WTC11 (cell line): ENCODE results near the gene ZNF81. TPM values are rescaled to one million over a fixed set of nuclear protein-coding genes. Genes with fewer than 3 reads are reported as not detected.

ENCODE experiments used
- ATAC-seq: fragments of 200-7000 bp; cut with Tn5 transposase; 2 replicates; pipeline ENCODE4 v1.10.0; 2021; ENCODE audit warnings: mild to moderate bottlenecking, moderate library complexity
- CTCF ChIA-PET: fragments of 300-600 bp; sonication (Branson Sonifier 250); formaldehyde crosslinking; loops from one replicate; lab custom pipeline; 2021; ENCODE audit warnings: antibody characterized with exemption; lab: Charles Lee
- POLR2A ChIA-PET: fragments of 350-600 bp; sonication (Branson Sonifier 250); formaldehyde crosslinking; loops from one replicate; lab custom pipeline; 2021; ENCODE audit warnings: antibody characterized with exemption; lab: Charles Lee
- DNase-seq: peaks from one replicate; pipeline ENCODE4 v3.0.0; 2021; ENCODE audit warnings: low spot score
- H3K27ac Mint-ChIP-seq: 2 replicates; pipeline ENCODE4 v1.8.0; 2021; ENCODE audit warnings: mixed read lengths
- H3K27me3 Mint-ChIP-seq: 2 replicates; pipeline ENCODE4 v1.8.0; 2021; ENCODE audit warnings: low read depth, mild to moderate bottlenecking, moderate library complexity, mixed read lengths
- H3K36me3 Mint-ChIP-seq: 2 replicates; pipeline ENCODE4 v1.8.0; 2021; ENCODE audit warnings: mixed read lengths
- H3K4me1 Mint-ChIP-seq: 2 replicates; pipeline ENCODE4 v1.8.0; 2022; ENCODE audit warnings: mixed read lengths
- H3K4me3 Mint-ChIP-seq: 2 replicates; pipeline ENCODE4 v1.8.0; 2021; ENCODE audit warnings: mild to moderate bottlenecking, moderate library complexity, mixed read lengths
- H3K9me3 Mint-ChIP-seq: 2 replicates; pipeline ENCODE4 v1.8.0; 2021; ENCODE audit warnings: mixed read lengths
- ATF2 ChIP-seq: sonication (generic); formaldehyde crosslinking; IDR thresholded peaks from 2 replicates; pipeline ENCODE4 v1.8.1; 2022; ENCODE audit warnings: low read depth, missing genetic modification reagents, borderline replicate concordance
- ATF3 ChIP-seq: sonication (generic); formaldehyde crosslinking; conservative IDR thresholded peaks from 2 replicates; pipeline ENCODE4 v1.8.1; 2022; ENCODE audit warnings: mild to moderate bottlenecking, missing genetic modification reagents
- CREB1 ChIP-seq: sonication (generic); formaldehyde crosslinking; IDR thresholded peaks from 2 replicates; pipeline ENCODE4 v1.8.0; 2023; ENCODE audit warnings: mild to moderate bottlenecking, missing genetic modification reagents
- ERG ChIP-seq: fragments of 250-450 bp; sonication (Bioruptor Pico); IDR thresholded peaks from 2 replicates; pipeline ENCODE4 v1.8.0; 2021; ENCODE audit warnings: mild to moderate bottlenecking
- FOXP4 ChIP-seq: sonication (generic); formaldehyde crosslinking; IDR thresholded peaks from 2 replicates; pipeline ENCODE4 v1.8.0; 2022; ENCODE audit warnings: mild to moderate bottlenecking, missing genetic modification reagents
- IRF2 ChIP-seq: sonication (generic); formaldehyde crosslinking; IDR thresholded peaks from 2 replicates; pipeline ENCODE4 v1.8.0; 2022; ENCODE audit warnings: low read depth, missing genetic modification reagents, borderline replicate concordance
- MAX ChIP-seq: sonication (generic); formaldehyde crosslinking; IDR thresholded peaks from 2 replicates; pipeline ENCODE4 v1.8.0; 2022; ENCODE audit warnings: mild to moderate bottlenecking, missing genetic modification reagents
- MLX ChIP-seq: sonication (generic); formaldehyde crosslinking; IDR thresholded peaks from 2 replicates; pipeline ENCODE4 v1.8.1; 2023; ENCODE audit warnings: mild to moderate bottlenecking, missing genetic modification reagents, moderate library complexity
- NFE2L1 ChIP-seq: sonication (generic); formaldehyde crosslinking; IDR thresholded peaks from 2 replicates; pipeline ENCODE4 v1.8.1; 2023; ENCODE audit warnings: missing genetic modification reagents
- RELA ChIP-seq: sonication (generic); formaldehyde crosslinking; IDR thresholded peaks from 2 replicates; pipeline ENCODE4 v1.8.1; 2022; ENCODE audit warnings: missing genetic modification reagents, mild to moderate bottlenecking, borderline replicate concordance
- RORB ChIP-seq: fragments of 250-450 bp; sonication (Bioruptor Pico); IDR thresholded peaks from 2 replicates; pipeline ENCODE4 v1.9.0; 2021; ENCODE audit warnings: mild to moderate bottlenecking
- SMAD4 ChIP-seq: sonication (generic); formaldehyde crosslinking; IDR thresholded peaks from 2 replicates; pipeline ENCODE4 v1.8.0; 2022; ENCODE audit warnings: mild to moderate bottlenecking, missing genetic modification reagents
- ZBTB21 ChIP-seq: sonication (generic); formaldehyde crosslinking; IDR thresholded peaks from 2 replicates; pipeline ENCODE4 v1.8.1; 2023; ENCODE audit warnings: mild to moderate bottlenecking, missing genetic modification reagents, borderline replicate concordance
- ZNF425 ChIP-seq: fragments of 250-450 bp; sonication (Bioruptor Pico); conservative IDR thresholded peaks from 2 replicates; pipeline ENCODE4 v1.9.0; 2021; ENCODE audit warnings: mild to moderate bottlenecking
- ZNF512 ChIP-seq: sonication (generic); formaldehyde crosslinking; IDR thresholded peaks from 2 replicates; pipeline ENCODE4 v1.8.1; 2022; ENCODE audit warnings: missing genetic modification reagents, borderline replicate concordance
- ZNF532 ChIP-seq: fragments of 250-450 bp; sonication (Bioruptor Pico); IDR thresholded peaks from 2 replicates; pipeline ENCODE4 v1.9.0; 2021; ENCODE audit warnings: mild to moderate bottlenecking, borderline replicate concordance
- total RNA-seq: library from RNA; stranded (reverse); gene quantifications from 3 replicates; pipeline ENCODE4 v1.2.3, GENCODE V29; 2021

The ZNF81 gene
- total RNA-seq, 1 experiment from 2014 or later: 12.0 TPM

GRCh38 chrX:47807548-47807947 is 29.2 kb upstream of the ZNF81 start (continued):
- TF ChIP-seq RELA (no peak), IRF2 (no peak), ZNF425 (no peak)

GRCh38 chrX:47808904-47809788 is 27.6 kb upstream of the ZNF81 start:
- H3K27me3 Mint-ChIP-seq: peaks cover 3% of the 10 kb centered on the region; the same call in 1 of the 2 replicates
- ATAC-seq: no peak
- H3K36me3 Mint-ChIP-seq: peaks cover 2% of the 10 kb centered on the region; the same call in 1 of the 2 replicates
- DNase-seq: no peak
- 0 out of 2 replicates have a peak, but pooled peaks cover 7% of the 10 kb centered on the region for H3K9me3 Mint-ChIP-seq
- no peak for TF ChIP-seq ZNF512 (CRISPR knock-in tag)
- no peak for TF ChIP-seq ATF2 (CRISPR knock-in tag)
- no peak for TF ChIP-seq SMAD4 (CRISPR knock-in tag)
- no peak for TF ChIP-seq RORB (CRISPR knock-in tag)
- no peak for TF ChIP-seq MAX (CRISPR knock-in tag)
- TF ChIP-seq ERG (CRISPR knock-in tag): no peak
- TF ChIP-seq CREB1 (CRISPR knock-in tag): no peak
- TF ChIP-seq MLX (CRISPR knock-in tag): no peak
- no peak for TF ChIP-seq RELA
- TF ChIP-seq ZNF532 (CRISPR knock-in tag): no peak
- no peak for TF ChIP-seq NFE2L1 (CRISPR knock-in tag)
- TF ChIP-seq FOXP4 (CRISPR knock-in tag): no peak
- no peak for TF ChIP-seq ATF3 (CRISPR knock-in tag)
- no peak for TF ChIP-seq ZBTB21
- POLR2A ChIA-PET: no interaction called here
- H3K4me1 Mint-ChIP-seq: peaks cover 23% of the 10 kb centered on the region
- no peak overlapping the region for H3K4me3 Mint-ChIP-seq
- CTCF ChIA-PET: no interaction called here
- no peak overlapping the region for H3K27ac Mint-ChIP-seq
